ENCODE measurements around the gene PKHD1.

PKHD1 gene

DNA sequence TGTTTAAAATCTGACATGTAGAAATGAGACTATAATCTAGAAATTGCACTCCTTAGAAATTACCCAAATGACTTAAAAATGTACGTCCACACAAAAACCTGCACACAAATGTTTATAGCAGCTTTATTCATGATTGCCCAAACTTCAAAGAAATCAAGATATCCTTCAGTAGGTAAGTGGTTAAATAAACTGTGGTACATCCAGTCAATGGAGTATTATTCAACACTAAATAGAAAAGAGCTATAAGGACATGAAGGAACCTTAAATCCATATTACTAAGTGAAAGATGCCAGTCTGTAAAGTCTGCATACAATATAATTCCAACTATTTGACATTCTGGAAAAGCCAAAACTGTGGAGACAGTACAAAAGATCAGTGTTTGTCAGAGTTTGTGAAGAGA lies 513.4 kb downstream of the PKHD1 start:
- H3K4me1 ChIP-seq (ENCODE audit: insufficient read depth, low read length), result no peaks in the 10 kb centered on the region
- H3K9me3 ChIP-seq (ENCODE audit: control insufficient read depth, insufficient read depth, low read length), result no peaks in the 10 kb centered on the region
- H3K36me3 ChIP-seq (ENCODE audit: insufficient read depth, low read length), result no peaks in the 10 kb centered on the region
- H3K9ac ChIP-seq (ENCODE audit: low read depth, low read length), result no peak overlapping the region

DNA sequence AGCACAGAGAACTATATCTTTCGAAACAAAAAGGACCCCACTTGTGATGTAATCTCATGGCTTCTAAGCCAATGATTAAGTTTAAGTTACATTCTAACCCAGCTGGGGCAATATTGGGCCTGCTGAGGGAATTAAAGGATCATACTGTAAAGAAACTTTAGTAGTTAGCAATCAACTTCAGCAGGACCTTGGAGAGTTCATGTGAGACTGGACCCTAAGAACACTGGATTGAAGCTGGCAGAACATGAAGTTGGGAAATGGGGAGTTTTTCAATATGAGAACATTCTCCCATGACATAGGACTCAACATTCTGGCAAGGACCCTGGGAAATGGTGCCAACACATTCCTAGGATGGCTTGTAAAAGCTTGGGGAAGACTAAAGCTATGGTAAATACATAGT lies 516.2 kb downstream of the PKHD1 start:
- Histone ChIP-seq H3K9ac (ENCODE audit: low read depth, low read length) (no peak overlapping the region), H3K36me3 (ENCODE audit: insufficient read depth, low read length) (no peaks in the 10 kb centered on the region), H3K9me3 (ENCODE audit: control insufficient read depth, insufficient read depth, low read length) (no peaks in the 10 kb centered on the region)

DNA sequence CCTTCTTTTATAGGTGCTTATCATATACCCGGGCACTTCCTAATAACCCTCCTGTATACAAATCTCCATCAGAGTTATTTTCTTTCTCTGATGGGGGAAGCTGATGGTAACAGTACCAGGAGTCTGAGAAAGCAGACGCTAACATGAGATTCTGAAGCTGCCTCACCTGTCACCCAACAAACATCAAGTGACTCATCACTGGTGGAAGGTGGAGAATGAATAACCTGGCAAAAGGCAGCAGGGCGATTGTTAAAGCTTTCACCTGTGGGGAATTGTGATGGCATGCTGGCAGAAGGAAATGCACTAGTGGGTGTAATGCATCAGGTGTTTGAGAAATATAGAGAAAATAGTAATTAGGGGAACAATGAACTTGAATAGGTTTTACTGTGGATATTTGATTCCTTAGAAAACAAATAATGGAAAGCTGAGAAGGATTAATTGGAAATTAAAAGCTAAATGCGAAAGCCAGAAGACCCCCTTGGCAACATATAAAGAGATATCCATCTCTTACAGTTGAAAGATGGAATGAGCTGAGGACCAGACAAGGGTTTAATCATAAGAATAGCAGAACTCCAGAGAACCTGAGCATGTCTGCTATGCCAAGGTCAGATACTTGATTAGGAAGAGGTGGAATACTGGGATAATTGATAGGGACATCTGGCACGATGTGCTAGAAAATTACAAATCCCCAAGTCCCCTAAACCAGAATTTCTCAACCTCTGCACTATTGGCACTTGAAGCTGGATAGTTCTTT lies 517.1 kb downstream of the PKHD1 start:
- Histone ChIP-seq H3K9ac (ENCODE audit: low read depth, low read length) (no peak overlapping the region), H3K4me1 (ENCODE audit: insufficient read depth, low read length) (no peaks in the 10 kb centered on the region), H3K36me3 (ENCODE audit: insufficient read depth, low read length) (no peaks in the 10 kb centered on the region)

More for the DNA sequence above, 516.2 kb downstream of the PKHD1 start:
- H3K4me1 ChIP-seq (ENCODE audit: insufficient read depth, low read length), result no peaks in the 10 kb centered on the region

DNA sequence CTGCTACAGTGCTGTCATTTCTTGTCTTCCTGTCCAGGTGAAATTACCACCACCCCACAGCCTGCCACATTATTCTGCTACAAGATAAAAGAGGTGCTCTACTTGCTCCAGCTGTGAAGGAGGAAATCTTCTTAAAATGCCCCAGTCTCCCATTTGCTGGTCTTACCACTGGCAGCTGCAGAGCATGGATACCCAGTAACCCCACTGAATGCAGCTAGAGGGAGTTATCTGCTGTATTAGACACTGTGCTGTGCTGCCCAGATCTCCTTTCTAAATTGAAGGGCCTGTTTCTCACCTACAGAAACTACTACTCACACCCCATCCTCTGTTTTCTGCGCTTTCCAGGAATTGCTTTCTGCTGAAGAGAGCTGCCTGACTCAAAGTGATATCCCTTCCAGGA lies 517.8 kb downstream of the PKHD1 start:
- H3K9me3 ChIP-seq (ENCODE audit: control insufficient read depth, insufficient read depth, low read length), result no peaks in the 10 kb centered on the region
- H3K36me3 ChIP-seq (ENCODE audit: insufficient read depth, low read length), result no peaks in the 10 kb centered on the region
- no peak overlapping the region for H3K9ac ChIP-seq (ENCODE audit: low read depth, low read length)
- H3K4me1 ChIP-seq (ENCODE audit: insufficient read depth, low read length), result no peaks in the 10 kb centered on the region

More for the DNA sequence above, 517.1 kb downstream of the PKHD1 start:
- no peaks in the 10 kb centered on the region for H3K9me3 ChIP-seq (ENCODE audit: control insufficient read depth, insufficient read depth, low read length)

DNA sequence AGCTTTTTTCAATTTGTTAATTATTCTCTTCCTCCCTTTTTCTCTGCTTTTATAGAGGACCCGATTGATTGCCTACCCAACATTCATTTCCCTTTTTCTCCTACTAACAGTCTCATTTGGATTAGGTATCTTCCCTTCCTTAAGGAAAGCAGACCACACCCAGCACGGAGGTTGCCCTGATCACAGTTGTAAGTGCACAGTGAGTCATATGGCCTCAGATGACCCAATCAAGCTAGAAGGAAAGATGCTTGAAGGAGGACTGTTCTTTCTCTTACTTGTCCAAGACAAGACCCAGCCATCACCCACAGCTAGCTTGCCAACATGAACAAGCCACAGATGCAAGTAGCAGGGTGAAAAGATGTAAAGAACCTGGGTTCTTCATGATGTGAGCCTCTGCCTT lies 518.6 kb downstream of the PKHD1 start:
- Histone ChIP-seq H3K4me1 (ENCODE audit: insufficient read depth, low read length) (no peaks in the 10 kb centered on the region), H3K9ac (ENCODE audit: low read depth, low read length) (no peak overlapping the region), H3K36me3 (ENCODE audit: insufficient read depth, low read length) (no peaks in the 10 kb centered on the region), H3K9me3 (ENCODE audit: control insufficient read depth, insufficient read depth, low read length) (no peaks in the 10 kb centered on the region)

DNA sequence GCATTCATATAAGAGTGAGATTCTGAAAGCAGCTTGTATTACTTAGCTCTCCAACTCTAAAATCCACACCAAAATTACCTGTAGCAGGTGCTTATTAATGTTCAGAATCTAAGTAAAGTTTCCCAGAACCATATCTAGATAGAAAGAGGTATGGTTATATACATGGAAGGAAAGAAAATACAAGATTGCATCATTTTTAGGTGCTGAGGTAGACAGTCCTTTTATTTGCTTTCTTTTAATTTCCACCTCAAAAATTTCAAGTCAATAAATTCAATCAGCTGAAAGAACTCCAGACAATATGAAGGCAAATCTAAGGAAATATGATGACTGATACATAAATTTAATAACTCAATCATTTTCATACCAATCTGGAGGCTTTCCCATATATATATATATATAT lies 521.9 kb downstream of the PKHD1 start:
- no peak overlapping the region for H3K9ac ChIP-seq (ENCODE audit: low read depth, low read length)
- H3K9me3 ChIP-seq (ENCODE audit: control insufficient read depth, insufficient read depth, low read length), result no peaks in the 10 kb centered on the region
- no peaks in the 10 kb centered on the region for H3K36me3 ChIP-seq (ENCODE audit: insufficient read depth, low read length)
- peaks cover 5% of the 10 kb centered on the region; the same call in 1 of the 2 replicates for H3K4me1 ChIP-seq (ENCODE audit: insufficient read depth, low read length)
